GM12892 (cell line): ENCODE data around the gene MED14.

Experiments
- POLR2A ChIP-seq: IDR thresholded peaks from 2 replicates; pipeline ENCODE4 v1.6.1; 2011; ENCODE audit warnings: low read depth, low read length, control low read depth
- POLR2AphosphoS5 ChIP-seq: IDR thresholded peaks from 2 replicates; pipeline ENCODE4 v1.6.1; 2011; ENCODE audit warnings: low read depth, low read length, control low read depth

GRCh38 chrX:40700640-40701342 is 34.6 kb downstream of the MED14 start:
- no peak for TF ChIP-seq POLR2A
- TF ChIP-seq POLR2AphosphoS5: no peak
